ENCODE results near the gene MEOX1.
A peak's percentile ranks its signal among the peaks of the same experiment; 100 is the strongest.
"Not testable (repeated sequence)": the region's sequence is repeated elsewhere in the genome, so short reads cannot be mapped to it uniquely, and the experiment has no call there.

Gene MEOX1

DNA sequence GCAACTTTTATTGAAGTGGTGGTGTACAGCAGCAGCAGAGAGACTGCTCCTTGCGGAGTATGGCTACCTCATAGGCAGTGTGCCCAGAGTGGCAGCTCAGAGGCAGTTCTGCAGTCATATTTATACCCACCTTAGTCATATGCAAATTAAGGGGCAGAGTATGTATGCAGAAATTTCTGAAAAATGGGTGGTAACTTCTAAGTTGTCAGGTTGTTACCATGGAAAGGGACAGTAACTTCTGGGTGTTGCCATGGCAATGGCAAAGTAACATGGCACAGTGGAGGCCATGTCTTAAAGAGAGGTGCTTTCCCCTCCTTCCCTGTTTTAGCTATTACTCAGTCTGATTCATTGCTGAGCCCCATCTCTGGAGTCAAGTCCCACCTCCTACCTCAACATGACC, 53.4 kb downstream of the MEOX1 start:
- peak; percentile 32 for DNase-seq
- Mint-ChIP-seq H3K27ac (peak overlapping the region; percentile 68), H3K27me3 (no peaks in the 10 kb centered on the region), H3K9me3 (no peaks in the 10 kb centered on the region), H3K4me1 (ENCODE audit: low read depth) (peaks cover 10% of the 10 kb centered on the region), H3K36me3 (ENCODE audit: low read depth) (no peaks in the 10 kb centered on the region), H3K4me3 (no peak overlapping the region)

DNA sequence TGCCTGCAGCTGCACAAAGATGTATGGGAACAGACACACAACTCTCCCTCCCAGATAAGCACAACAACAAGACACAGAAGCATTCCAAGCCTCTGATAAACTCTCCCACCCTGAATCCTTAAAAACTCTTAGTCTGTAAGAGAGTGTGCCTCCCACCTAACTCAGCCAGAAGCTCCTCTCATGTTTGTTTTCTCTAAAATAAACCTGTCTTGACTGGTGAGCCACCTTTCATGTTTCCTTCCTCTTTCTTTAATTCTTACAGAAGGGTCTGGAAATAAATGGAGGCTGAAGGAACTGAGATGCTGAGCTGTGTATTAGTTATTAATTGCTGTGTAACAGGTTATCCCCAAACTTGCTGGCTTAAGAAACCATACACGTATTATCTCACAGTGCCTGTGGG, 57.2 kb downstream of the MEOX1 start:
- Mint-ChIP-seq H3K4me3 (no peak overlapping the region), H3K27me3 (peaks cover 8% of the 10 kb centered on the region), H3K4me1 (ENCODE audit: low read depth) (peaks cover 9% of the 10 kb centered on the region), H3K36me3 (ENCODE audit: low read depth) (no peaks in the 10 kb centered on the region), H3K27ac (no peak overlapping the region), H3K9me3 (no peaks in the 10 kb centered on the region)
- DNase-seq = no peak

DNA sequence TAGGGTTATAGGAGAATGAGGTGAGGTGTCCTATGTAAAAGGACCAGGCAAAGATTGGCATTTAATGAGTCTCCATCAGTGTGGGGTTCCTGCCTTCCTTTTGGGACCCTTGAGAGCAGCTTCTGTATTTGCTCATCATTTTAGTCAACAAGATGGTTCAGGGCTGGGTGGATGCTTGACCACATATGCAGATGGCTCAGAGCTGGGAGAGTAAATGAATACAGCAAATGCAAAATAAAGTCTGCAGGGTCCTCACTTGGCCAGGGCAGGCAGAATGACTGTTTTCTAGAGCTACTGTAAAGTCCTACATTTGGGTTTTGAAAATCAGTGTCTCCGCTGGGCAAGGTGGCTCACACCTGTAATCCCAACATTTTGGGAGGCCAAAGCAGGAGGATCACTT, 58.4 kb downstream of the MEOX1 start:
- no peak for DNase-seq
- H3K4me1 Mint-ChIP-seq (ENCODE audit: low read depth) = peaks cover 4% of the 10 kb centered on the region
- H3K9me3 Mint-ChIP-seq = no peaks in the 10 kb centered on the region
- no peak overlapping the region for H3K4me3 Mint-ChIP-seq
- H3K27ac Mint-ChIP-seq = no peak overlapping the region
- H3K36me3 Mint-ChIP-seq (ENCODE audit: low read depth) = no peaks in the 10 kb centered on the region
- H3K27me3 Mint-ChIP-seq = peaks cover 8% of the 10 kb centered on the region

DNA sequence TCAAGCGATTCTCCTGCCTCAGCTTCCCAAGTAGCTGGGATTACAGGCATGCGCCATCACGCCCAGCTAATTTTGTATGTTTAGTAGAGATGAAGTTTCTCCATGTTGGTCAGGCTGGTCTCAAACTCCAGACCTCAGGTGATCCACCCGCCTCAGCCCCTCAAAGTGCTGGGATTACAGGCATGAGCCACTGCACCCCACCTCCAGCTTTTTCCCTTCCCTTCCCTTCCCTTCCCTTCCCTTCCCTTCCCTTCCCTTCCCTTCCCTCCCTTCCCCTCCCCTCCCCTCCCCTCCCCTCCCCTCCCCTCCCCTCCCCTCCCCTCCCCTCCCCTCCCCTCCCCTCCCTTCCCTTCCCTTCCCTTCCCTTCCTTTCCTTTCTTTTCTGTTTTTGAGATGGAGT, 59.2 kb downstream of the MEOX1 start:
- not testable (repeated sequence) for H3K27me3 Mint-ChIP-seq; H3K36me3 Mint-ChIP-seq (ENCODE audit: low read depth); DNase-seq; H3K27ac Mint-ChIP-seq; H3K9me3 Mint-ChIP-seq; H3K4me3 Mint-ChIP-seq; H3K4me1 Mint-ChIP-seq (ENCODE audit: low read depth)

DNA sequence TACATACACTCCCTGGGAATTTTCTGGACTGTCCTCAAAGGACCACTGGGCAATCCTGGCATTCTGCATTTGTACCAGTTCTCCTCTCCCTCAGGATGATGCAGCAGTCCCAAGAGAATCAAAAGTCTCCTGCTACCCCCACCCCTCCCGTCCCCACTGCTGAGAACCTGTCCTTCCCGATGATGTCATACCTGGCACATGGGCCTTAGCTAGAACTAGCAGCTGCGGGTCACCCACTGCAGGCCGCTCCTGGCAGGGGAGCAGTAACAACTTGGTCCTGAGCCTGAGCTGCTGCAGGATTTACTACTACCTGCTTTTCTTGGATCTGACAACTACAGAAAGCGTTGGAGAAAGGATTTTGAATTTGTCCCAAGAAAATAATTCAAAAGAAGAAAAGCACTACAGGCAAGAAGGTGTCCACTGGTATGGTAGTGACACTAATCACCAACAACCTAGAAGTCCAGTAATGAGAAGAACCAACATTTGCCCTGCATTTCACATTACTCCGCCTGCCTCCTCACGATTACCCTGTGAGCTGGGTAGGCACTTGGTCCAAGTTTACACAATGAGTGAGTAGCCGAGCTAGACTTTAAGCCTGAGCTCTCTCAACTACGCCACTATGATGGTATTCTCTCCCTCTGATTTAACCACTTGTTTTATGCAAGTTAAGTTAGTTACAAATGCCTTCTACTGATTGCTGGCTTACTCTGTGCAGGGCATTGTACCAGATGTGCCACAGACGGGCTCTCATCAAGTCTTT, 60.3 kb downstream of the MEOX1 start:
- peaks cover 1% of the 10 kb centered on the region for H3K4me1 Mint-ChIP-seq (ENCODE audit: low read depth)
- H3K36me3 Mint-ChIP-seq (ENCODE audit: low read depth) = no peaks in the 10 kb centered on the region
- no peak for DNase-seq
- H3K27me3 Mint-ChIP-seq = peaks cover 8% of the 10 kb centered on the region
- no peaks in the 10 kb centered on the region for H3K9me3 Mint-ChIP-seq
- no peak overlapping the region for H3K4me3 Mint-ChIP-seq
- no peak overlapping the region for H3K27ac Mint-ChIP-seq

DNA sequence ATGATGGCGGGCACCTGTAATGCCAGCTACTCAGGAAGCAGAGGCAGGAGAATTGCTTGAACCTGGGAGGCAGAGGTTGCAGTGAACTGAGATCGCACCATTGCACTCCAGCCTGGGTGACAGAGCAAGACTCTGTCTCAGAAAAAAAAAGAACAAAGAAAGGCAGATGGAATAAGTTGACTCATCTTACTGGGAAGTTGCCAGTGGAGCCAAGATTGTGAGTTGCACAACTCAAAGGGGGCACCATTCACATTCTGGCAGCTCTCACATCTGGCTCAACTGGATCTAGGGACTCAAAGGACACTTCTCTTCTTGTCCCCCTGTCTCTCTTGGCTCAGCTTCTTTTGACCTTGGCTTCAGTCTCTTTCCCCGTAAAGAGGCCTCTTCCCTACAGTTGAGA, 61.9 kb downstream of the MEOX1 start:
- DNase-seq = no peak
- Mint-ChIP-seq H3K4me1 (ENCODE audit: low read depth) (peaks cover 1% of the 10 kb centered on the region), H3K9me3 (no peaks in the 10 kb centered on the region), H3K27ac (no peak overlapping the region), H3K27me3 (peaks cover 8% of the 10 kb centered on the region), H3K36me3 (ENCODE audit: low read depth) (no peaks in the 10 kb centered on the region), H3K4me3 (no peak overlapping the region)

DNA sequence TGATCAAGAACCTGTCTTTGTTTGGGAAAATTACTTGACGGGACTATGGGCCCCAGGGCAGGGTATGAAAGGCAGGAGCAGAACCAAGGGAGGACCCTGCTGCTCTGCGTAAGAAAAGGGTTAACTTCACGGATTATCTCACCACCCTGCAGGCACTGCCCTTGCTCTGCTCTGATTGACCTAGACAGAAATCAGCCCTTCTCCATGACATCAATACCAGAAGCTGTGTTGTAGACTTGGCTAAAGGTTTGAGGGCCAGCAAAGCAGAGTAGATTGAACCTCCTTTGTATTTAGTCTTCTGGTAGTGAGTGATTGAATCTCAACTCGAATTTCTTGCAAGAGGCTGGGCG, 62.7 kb downstream of the MEOX1 start:
- DNase-seq = no peak
- H3K9me3 Mint-ChIP-seq = no peaks in the 10 kb centered on the region
- peaks cover 8% of the 10 kb centered on the region for H3K27me3 Mint-ChIP-seq
- H3K36me3 Mint-ChIP-seq (ENCODE audit: low read depth) = no peaks in the 10 kb centered on the region
- peaks cover 1% of the 10 kb centered on the region for H3K4me1 Mint-ChIP-seq (ENCODE audit: low read depth)
- H3K4me3 Mint-ChIP-seq = no peak overlapping the region
- H3K27ac Mint-ChIP-seq = no peak overlapping the region

DNA sequence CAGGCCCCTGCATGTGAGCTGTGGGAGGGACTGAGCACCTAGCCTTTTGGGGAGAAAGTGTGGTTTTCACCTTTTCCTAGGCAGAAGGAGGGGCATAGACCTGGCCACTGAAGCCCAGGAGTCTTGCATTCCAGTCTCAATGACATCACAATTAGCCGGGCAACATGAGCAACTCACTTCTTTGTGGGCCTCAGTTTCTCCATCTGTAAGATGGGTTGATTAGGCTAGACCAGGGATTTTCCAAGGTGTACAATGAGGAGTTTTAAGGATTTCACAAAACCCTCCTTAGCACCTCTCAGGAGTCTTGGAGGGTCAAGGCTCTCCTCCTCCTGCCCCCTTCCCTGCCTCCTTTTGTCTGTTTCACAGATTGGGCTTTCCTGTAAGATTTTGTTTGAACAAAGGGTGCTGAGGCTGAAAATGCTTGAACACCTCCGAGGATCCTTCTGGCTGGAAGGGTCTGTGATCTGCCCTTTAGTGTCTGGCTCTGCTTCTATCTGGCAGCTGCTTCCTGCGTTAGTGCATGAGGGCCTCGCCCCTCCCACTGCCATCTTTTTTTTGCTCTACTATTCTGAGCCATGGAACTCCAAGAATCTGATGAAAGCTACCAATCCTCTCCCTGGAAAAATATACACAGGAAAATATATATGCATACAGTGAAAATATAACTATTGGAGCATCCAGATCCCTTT, 63.2 kb downstream of the MEOX1 start:
- peaks cover 1% of the 10 kb centered on the region for H3K4me1 Mint-ChIP-seq (ENCODE audit: low read depth)
- H3K27me3 Mint-ChIP-seq = peaks cover 8% of the 10 kb centered on the region
- no peaks in the 10 kb centered on the region for H3K9me3 Mint-ChIP-seq
- no peaks in the 10 kb centered on the region for H3K36me3 Mint-ChIP-seq (ENCODE audit: low read depth)
- no peak overlapping the region for H3K4me3 Mint-ChIP-seq
- no peak for DNase-seq
- no peak overlapping the region for H3K27ac Mint-ChIP-seq

DNA sequence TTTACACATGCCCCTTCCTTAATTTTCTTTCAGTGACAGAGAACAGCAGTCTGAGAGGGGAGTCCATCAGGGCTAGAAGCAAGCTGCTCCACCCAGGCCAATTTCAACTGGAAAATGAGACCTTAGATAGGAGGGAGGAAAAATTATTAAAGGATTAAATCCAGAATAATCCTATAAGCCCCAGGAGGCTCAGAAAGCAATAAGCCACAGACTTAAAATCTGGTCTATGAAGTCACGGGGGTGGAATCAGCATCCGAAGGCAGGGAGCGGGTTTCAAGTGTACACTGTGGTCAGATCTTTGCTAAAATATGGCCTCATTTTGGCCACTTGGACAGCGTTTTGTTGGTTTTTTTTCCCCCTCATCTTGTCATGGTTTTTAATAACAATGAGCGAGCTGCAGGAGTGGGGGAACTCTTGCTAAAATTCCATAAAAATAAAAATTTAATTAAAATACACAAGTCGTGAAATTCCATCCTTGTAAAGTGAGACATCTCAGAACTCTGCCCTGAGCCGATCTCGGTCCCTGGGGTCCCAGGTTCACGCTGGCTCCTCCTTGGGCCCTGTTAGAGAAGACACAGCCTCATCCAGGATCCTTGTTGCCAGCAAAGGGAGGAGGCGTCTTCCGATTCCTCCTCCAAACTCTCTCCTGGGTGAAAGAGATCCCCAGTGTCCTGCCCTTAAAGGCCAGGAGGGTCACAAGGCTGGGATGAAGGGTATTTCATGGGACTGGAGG, 63.9 kb downstream of the MEOX1 start:
- Mint-ChIP-seq H3K27me3 (peaks cover 8% of the 10 kb centered on the region), H3K27ac (no peak overlapping the region), H3K4me3 (no peak overlapping the region), H3K9me3 (no peaks in the 10 kb centered on the region), H3K4me1 (ENCODE audit: low read depth) (peaks cover 1% of the 10 kb centered on the region), H3K36me3 (ENCODE audit: low read depth) (no peaks in the 10 kb centered on the region)
- no peak for DNase-seq

DNA sequence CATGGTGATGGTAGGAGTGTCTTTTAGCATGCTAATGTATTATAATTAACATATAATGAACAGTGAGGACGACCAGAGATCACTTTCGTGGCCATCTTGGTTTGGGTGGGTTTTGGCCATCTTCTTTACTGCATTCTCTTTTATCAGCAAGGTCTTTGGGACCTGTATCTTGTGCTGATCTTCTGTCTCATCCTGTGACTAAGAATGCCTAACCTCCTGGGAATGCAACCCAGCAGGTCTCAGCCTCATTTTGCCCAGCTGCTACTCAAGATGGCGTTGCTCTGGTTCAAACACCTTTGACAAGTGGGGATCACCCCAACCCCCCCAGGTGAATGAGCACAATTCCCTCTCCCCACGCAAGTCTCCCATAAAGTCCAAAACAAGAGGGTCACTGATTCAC, 66.3 kb downstream of the MEOX1 start:
- Mint-ChIP-seq H3K27me3 (peaks cover 3% of the 10 kb centered on the region), H3K36me3 (ENCODE audit: low read depth) (no peaks in the 10 kb centered on the region), H3K27ac (no peak overlapping the region), H3K4me1 (ENCODE audit: low read depth) (peaks cover 1% of the 10 kb centered on the region), H3K4me3 (no peak overlapping the region), H3K9me3 (no peaks in the 10 kb centered on the region)
- no peak for DNase-seq

DNA sequence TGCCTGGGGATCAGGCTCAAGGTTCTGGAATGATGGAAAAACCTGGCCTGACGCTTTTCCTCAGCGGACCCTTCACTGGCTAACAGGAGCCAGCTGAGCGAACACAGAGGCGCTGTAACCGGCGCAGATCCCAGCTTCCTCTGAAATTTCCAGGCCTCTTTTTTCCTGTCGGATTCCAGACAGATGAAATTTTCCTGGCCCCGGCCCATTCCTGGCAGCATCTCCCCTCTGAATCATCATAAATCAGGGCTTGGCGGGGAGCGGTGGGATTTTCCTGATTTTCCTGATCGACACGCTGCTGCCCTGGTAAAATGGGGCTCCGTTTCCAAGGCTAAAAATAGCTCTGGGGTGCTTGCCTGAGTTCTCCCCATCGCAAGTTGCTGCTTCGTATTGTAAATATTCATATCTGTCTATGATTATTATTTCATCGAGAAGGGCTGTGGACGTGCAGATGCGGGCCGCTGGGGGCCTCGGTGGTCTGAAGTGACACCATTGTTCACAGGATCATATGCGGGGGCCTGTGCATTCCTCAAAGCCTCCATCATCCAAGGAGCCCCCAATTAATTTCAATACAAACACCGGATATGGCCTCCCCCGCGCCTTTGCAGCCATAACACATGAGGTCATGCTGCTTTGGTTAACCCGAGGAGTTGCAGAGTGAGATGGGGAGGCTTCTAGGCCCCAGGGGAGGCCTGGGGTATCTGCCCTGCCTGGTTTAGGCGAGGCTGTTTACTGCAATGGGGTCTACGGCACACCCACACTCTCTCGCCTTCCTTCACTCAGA, 69.8 kb downstream of the MEOX1 start:
- no peak for DNase-seq
- Mint-ChIP-seq H3K9me3 (no peaks in the 10 kb centered on the region), H3K36me3 (ENCODE audit: low read depth) (no peaks in the 10 kb centered on the region), H3K27ac (no peak overlapping the region), H3K4me1 (ENCODE audit: low read depth) (no peaks in the 10 kb centered on the region), H3K27me3 (no peaks in the 10 kb centered on the region), H3K4me3 (no peak overlapping the region)

DNA sequence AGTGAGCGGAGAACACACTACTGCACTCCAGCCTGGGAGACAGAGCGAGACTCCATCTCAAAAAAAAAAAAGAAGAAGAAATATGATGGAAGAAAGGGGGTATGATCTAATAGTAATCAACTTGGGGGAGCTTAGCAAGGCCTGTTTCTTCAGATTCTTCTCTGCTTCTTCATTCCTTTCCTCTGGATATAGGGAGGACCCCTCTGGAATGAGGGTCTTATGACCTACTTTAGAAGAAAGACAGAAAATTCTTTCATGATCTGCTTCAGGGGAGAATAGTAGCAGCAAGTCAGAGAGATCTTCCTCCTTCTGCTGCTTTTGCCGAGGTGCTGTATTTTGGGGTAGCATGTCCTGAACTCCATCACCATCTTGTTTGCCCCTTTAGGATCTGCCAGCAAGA, 70.7 kb downstream of the MEOX1 start:
- Mint-ChIP-seq H3K36me3 (ENCODE audit: low read depth) (no peaks in the 10 kb centered on the region), H3K27me3 (no peaks in the 10 kb centered on the region), H3K4me3 (no peak overlapping the region), H3K4me1 (ENCODE audit: low read depth) (no peaks in the 10 kb centered on the region), H3K9me3 (no peaks in the 10 kb centered on the region), H3K27ac (no peak overlapping the region)
- DNase-seq = no peak

Data from activated T-cell treated with anti-CD3 and anti-CD28 coated beads, Interleukin-2, amount 50 U/mL, for 24 hours (primary cell).